Right ventricle myocardium superior (tissue), 1 donor: Measurements from ENCODE around the gene ASB14. TPM values are rescaled to one million over a fixed set of nuclear protein-coding genes. Genes with fewer than 3 reads are reported as not detected.

Source experiments
- total RNA-seq: library from RNA; stranded (reverse); fragmentation: NEBNext Ultra II Directional; extraction: Animal tissue kit (Norgen Biotek cat#: 25700); gene quantifications from one replicate; pipeline ENCODE4 v1.2.1, GENCODE V29; 2021
- donor health status: DM: no; HTN: yes; CAD: no; lungs with severe emphysema.

The ASB14 gene
- total RNA-seq, 1 donor from 2014 or later = 13.4 TPM

Other genes with a start within 250 kb of the ASB14 start
- gene SPATA12, start 232.0 kb downstream of the ASB14 start, total RNA-seq = not detected
- gene IL17RD, start 127.3 kb downstream of the ASB14 start, total RNA-seq = 5.0 TPM
- gene HESX1, start 92.7 kb downstream of the ASB14 start, total RNA-seq = not detected
- gene APPL1, start 65.0 kb downstream of the ASB14 start, total RNA-seq = 42.9 TPM